Psoas muscle (tissue), 8 donors: Measurements from ENCODE around the gene DNAH1. TPM values are rescaled to one million over a fixed set of nuclear protein-coding genes. Genes with fewer than 3 reads are reported as not detected.

Source experiments
- ATAC-seq, 4 donors: fragments of 200-7000 bp; cut with Tn5 transposase; one replicate each; pipeline ENCODE4 v1.9.1; 2020; ENCODE audit warnings: moderate library complexity in 3 of 4, mild to moderate bottlenecking in 2 of 4
- DNase-seq, 2 donors: peaks; one replicate each; pipeline ENCODE4 v3.0.0-alpha.2; 2020
- H3K27ac ChIP-seq: fragments of 200-600 bp; one replicate; pipeline ENCODE4 v1.8.0; 2022
- H3K27me3 ChIP-seq, 3 donors: fragments of 200-600 bp in 1 of 3; one replicate each; pipeline versions ENCODE4 v1.6.1 to v1.8.0; 2013 to 2022; ENCODE audit warnings: low read length in 2 of 3, mild to moderate bottlenecking in 2 of 3, moderate library complexity in 1 of 3; ENCODE audit not compliant: insufficient read depth in 3 of 3
- H3K36me3 ChIP-seq, 2 donors: fragments of 200-600 bp in 1 of 2; one replicate each; pipeline versions ENCODE4 v1.6.1 to v1.8.0; 2013 to 2022; ENCODE audit warnings: low read depth in 1 of 2, mild to moderate bottlenecking in 1 of 2, moderate library complexity in 1 of 2; ENCODE audit not compliant: insufficient read depth in 1 of 2
- H3K4me1 ChIP-seq: fragments of 200-600 bp; one replicate; pipeline ENCODE4 v1.8.0; 2022
- H3K4me3 ChIP-seq: fragments of 200-600 bp; one replicate; pipeline ENCODE4 v1.8.0; 2022; ENCODE audit warnings: mild to moderate bottlenecking
- H3K9me3 ChIP-seq: fragments of 200-600 bp; one replicate; pipeline ENCODE4 v1.8.0; 2022
- WGBS, 3 donors: extraction: QIAGEN DNeasy Blood & Tissue Kit; methylation state at CpG; one replicate each; pipeline versions ENCODE4 v1.1.6 to v1.1.7; 2013; 5-methylcytosine and 5-hydroxymethylcytosine counted together
- intact Hi-C, 2 donors: fragments of 100-400 bp; cut with DNase I; formaldehyde crosslinking; loops; one replicate each; pipeline versions ENCODE4 v1.11.0 to v1.14.2; 2022
- polyA plus RNA-seq, 3 donors: library from polyadenylated mRNA; stranded (reverse); fragments of 200-250 nt; gene quantifications; one replicate each; pipeline ENCODE4 v1.2.3, GENCODE V29; 2013
- total RNA-seq, 4 donors: library from RNA; stranded (reverse); fragmentation: NEBNext Ultra II Directional in 2 of 4; extraction: Animal tissue kit (Norgen Biotek cat#: 25700) in 2 of 4; gene quantifications; one replicate each; pipeline versions ENCODE4 v1.2.1 to v1.2.4, GENCODE V29; 2021 to 2023
- TF ChIP-seq, protein P1 (sequence below): fragments of 200-600 bp; IDR thresholded peaks from one replicate; pipeline ENCODE4 v1.8.0; 2022; ENCODE audit warnings: antibody characterized with exemption
- donor health status: healthy with polysubstance abuse.
- donor health status: DM: no; HTN: no; CAD: no; lungs with moderate emphysema.
- donor health status: Bipolar disorder and iron deficiency.
- donor health status: healthy.
- donor health status: DM: yes; HTN: yes; CAD: no.
- donor health status: DM: no; HTN: no; CAD: no.
- donor health status: DM: no; HTN: no; CAD: no.
- donor health status: DM: yes; HTN: yes; CAD: no.

DNAH1 gene
- total and polyA plus RNA-seq, 7 donors, result 0.77 to 4.1 (median 2.4) TPM

DNA sequence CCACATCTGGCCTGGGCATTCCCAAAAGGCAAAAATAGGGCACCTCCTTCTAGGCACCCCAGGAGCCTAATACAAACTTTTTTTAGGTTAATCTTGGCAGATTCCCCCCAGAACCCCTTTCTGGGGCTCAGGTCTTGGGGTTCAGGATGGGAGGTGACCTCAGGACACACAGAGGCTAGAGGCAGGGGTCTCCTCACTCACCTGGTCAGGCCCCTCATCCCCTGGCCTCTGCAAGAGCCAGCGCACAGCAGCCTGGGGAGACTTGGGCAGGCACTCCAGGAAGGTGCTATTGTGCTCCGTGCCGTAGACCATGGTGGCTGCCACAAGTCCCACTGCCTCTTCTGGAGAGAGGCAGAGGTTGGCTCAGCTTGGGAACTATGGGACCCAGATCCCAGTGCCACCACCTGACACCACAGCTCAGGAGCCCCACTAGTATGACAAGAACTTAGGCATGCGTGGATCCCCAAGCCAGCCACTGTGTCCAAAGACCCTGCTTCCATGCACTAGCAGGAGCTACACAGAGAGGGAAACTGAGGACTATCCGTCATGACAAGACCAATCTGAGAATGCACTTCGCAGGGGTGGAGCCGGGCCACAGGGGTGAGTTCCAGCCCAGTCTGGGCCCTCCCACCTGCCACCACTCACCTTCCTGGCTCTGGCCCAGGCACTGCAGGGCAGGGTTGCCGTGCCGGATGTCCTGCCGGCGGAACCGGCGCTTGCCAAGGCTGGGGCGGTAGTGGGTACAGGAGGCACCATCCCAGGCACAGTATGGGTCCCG, 121.4 kb downstream of the DNAH1 start:
- Histone ChIP-seq H3K4me3 (no peak overlapping the region), H3K4me1 (peaks cover 9% of the 10 kb centered on the region), H3K9me3 (no peaks in the 10 kb centered on the region), H3K27ac (no peak overlapping the region), H3K36me3 (no peaks in the 10 kb centered on the region), H3K27me3 (no peaks in the 10 kb centered on the region)
- ATAC-seq (no peak), DNase-seq (no peak)
- 84 to 89% (median 84%) methylated on average over 15 of the region's 15 CpGs for WGBS, 3 donors
- intact Hi-C loops, result no loop called here
- TF ChIP-seq, protein P1, sequence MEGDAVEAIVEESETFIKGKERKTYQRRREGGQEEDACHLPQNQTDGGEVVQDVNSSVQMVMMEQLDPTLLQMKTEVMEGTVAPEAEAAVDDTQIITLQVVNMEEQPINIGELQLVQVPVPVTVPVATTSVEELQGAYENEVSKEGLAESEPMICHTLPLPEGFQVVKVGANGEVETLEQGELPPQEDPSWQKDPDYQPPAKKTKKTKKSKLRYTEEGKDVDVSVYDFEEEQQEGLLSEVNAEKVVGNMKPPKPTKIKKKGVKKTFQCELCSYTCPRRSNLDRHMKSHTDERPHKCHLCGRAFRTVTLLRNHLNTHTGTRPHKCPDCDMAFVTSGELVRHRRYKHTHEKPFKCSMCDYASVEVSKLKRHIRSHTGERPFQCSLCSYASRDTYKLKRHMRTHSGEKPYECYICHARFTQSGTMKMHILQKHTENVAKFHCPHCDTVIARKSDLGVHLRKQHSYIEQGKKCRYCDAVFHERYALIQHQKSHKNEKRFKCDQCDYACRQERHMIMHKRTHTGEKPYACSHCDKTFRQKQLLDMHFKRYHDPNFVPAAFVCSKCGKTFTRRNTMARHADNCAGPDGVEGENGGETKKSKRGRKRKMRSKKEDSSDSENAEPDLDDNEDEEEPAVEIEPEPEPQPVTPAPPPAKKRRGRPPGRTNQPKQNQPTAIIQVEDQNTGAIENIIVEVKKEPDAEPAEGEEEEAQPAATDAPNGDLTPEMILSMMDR, result no peak

DNA sequence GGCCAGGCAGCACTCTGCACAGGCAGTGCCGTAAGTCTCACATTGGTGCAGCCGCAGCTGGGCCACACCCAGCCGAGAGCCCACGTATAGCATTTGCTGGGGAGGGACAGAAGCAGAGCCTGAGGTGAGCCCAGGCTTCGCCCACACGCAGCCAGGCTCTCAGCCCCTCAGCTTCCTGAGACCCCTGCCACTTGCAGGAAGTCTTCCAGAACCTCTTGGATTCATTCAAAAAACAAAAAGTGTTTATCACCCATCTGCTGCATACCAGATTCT, 121.9 kb downstream of the DNAH1 start:
- Histone ChIP-seq H3K27me3 (no peaks in the 10 kb centered on the region), H3K36me3 (no peaks in the 10 kb centered on the region), H3K27ac (no peak overlapping the region), H3K4me1 (peaks cover 3% of the 10 kb centered on the region), H3K9me3 (no peaks in the 10 kb centered on the region), H3K4me3 (no peak overlapping the region)
- TF ChIP-seq, protein P1, result no peak
- WGBS, 3 donors, result 85 to 89% (median 86%) methylated on average over 6 of the region's 6 CpGs
- ATAC-seq, result no peak
- intact Hi-C loops, result no loop called here
- DNase-seq, result no peak

DNA sequence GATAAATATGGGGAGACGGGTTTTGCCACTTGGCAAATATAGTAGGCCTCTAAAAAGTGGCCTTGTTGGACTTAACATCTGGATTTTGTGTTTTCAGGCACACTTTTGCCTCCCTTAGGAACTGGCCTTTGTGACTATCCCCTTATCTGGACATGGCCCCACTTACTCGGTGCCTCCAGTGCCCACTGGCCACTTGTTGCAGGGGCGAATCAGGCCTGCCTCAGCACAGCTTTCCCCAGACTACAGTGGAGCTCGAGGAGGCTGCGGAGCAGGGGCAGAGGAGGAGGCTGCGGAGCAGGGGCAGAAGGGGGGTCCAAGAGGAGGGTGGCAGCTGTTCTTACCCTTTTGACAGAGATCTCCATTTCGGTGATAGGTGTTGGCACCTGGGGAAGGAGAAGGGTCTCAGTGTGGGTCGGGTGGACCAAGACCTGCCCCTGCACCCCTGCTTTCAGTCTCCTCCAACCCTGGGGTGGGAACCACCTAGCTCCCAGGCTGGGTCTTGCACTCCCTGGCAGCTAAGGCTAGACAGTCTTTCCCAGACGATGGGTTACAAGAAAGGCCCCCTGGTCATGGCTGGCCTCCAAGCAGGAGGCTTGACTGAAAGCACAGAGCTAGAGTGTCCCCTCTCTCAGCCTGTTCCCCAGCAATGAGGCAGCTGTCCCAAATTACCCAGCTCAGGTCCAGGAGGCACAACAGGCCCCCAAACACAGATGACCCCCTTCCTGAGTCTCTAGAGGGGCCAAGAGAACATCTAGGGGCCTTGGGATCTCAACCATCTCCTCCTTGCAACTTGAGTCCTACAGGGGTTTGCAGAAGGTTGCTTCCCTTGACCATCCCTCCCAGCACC, 122.7 kb downstream of the DNAH1 start:
- intact Hi-C loops, result no loop called here
- H3K9me3 ChIP-seq, result no peaks in the 10 kb centered on the region
- H3K4me1 ChIP-seq, result no peaks in the 10 kb centered on the region
- TF ChIP-seq, protein P1, result no peak
- DNase-seq, result no peak
- ATAC-seq, result no peak
- no peaks in the 10 kb centered on the region for H3K36me3 ChIP-seq
- no peak overlapping the region for H3K4me3 ChIP-seq
- 85 to 88% (median 87%) methylated on average over 9 of the region's 9 CpGs for WGBS, 3 donors
- no peaks in the 10 kb centered on the region for H3K27me3 ChIP-seq
- no peak overlapping the region for H3K27ac ChIP-seq

DNA sequence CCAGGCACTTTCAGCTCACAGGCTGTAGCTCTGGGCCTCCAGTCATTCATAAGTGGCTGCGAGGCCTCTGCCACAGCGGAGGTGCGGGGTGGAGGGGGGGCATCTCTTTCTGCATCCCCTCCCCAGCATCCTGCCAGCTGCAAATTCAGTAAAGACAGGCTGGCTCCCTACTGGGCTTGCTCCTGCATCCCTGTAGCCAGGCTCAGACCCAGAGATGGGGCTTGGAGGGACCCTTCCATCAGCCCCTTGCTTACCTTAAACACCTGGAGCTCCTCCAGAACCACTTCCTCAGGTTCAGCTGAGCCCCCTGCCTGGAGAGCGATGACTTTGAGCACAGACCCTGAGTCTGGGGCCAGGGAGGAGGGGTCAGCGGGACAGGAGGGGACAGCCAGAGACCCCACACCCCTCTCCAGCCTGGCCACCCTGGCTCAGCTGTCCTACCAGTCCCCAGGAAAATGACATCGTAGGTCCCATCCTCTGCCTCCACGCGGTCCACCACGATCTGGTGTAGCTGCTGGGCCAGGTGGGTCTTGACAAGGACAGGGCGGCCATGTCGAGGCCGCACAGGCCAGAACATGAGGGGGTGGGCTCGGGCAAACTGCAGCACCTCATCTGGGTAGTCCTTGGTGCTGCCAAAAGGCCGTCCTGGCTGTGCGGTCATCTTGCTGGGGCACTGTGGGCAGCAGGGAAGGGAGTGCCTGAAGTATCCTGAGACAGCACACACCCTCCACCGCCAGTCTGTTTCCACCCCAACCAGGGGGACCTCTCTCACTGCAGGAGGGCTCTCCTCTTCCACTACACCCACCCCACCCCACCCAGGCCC, 123.5 kb downstream of the DNAH1 start:
- DNase-seq (no peak), ATAC-seq (no peak)
- 90 to 94% (median 93%) methylated on average over 16 of the region's 16 CpGs for WGBS, 3 donors
- Histone ChIP-seq H3K36me3 (no peaks in the 10 kb centered on the region), H3K27ac (no peak overlapping the region), H3K27me3 (no peaks in the 10 kb centered on the region), H3K9me3 (no peaks in the 10 kb centered on the region), H3K4me1 (no peaks in the 10 kb centered on the region), H3K4me3 (no peak overlapping the region)
- intact Hi-C loops, result no loop called here
- TF ChIP-seq, protein P1, result no peak
